ENCODE results near the gene HSPB7.

DNA sequence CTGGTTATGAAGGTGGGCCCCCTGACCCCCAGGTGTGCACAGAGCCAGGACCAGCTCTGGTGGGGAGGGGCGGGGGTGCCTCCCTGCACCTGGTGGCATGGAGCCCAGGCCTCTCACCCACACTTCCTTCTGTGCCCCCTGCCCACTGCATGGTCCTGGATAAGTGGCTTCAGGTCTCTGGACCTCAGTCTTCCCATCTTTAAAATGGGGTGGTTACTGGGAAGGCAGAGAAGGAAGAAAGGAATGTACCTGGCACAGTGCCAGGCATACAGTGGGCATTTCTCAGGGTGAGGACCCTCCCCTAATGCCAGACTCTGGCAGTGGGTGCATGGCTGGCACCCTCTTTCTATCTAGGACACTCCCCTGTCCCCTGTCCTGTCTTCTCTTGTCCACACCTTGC lies 11.4 kb upstream of the HSPB7 start:
- TF ChIP-seq POLR2AphosphoS5 (IDR thresholded peaks at IDR 0.05; ENCODE audit: low read depth, low read length) (no peak), TAF1 (IDR thresholded peaks at IDR 0.05; ENCODE audit: borderline replicate concordance, low read depth, low read length) (no peak)
